ENCODE results near the gene DCPS. TPM values are rescaled to one million over a fixed set of nuclear protein-coding genes. Genes with fewer than 3 reads are reported as not detected.
"Not testable (repeated sequence)": the region's sequence is repeated elsewhere in the genome, so short reads cannot be mapped to it uniquely, and the experiment has no call there.

Gene DCPS
- total and polyA plus RNA-seq, 8 donors: 8.4 to 16.6 (median 10.5) TPM

GRCh38 chr11:126385991-126386728 lies 82.3 kb downstream of the DCPS start:
- Histone ChIP-seq H3K4me1 (peaks cover 0 to 3% (median 0%) of the 10 kb centered on the region in 3 donors), H3K36me3 (no peaks in the 10 kb centered on the region), H3K9me3 (no peaks in the 10 kb centered on the region), H3K27me3 (no peaks in the 10 kb centered on the region), H3K27ac (peak overlapping the region in 1 of 4 donors; percentile 16), H3K4me3 (no peak overlapping the region)
- 84 to 85% methylated on average over 7 to 8 of the region's 8 CpGs for WGBS, 2 donors
- DNase-seq: peak in 1 of 6 donors; percentile 39
- no peak for FAIRE-seq
- intact Hi-C loops (cut with DNase I): no loop called here
- ATAC-seq: peak in 1 of 4 donors; percentile 31
- TF ChIP-seq CTCF (IDR thresholded peaks at IDR 0.05): no peak

- H3K9me3 ChIP-seq; H3K36me3 ChIP-seq; H3K4me1 ChIP-seq; intact Hi-C loops (cut with DNase I); H3K4me3 ChIP-seq; FAIRE-seq; H3K27me3 ChIP-seq; H3K27ac ChIP-seq: not testable (repeated sequence)
- ATAC-seq (peak in 3 of 4 donors; percentile 39 to 60 (median 52)), DNase-seq (peak in 1 of 6 donors; percentile 55)
- WGBS, 2 donors: 55 to 64% methylated on average over 5 of the region's 5 CpGs
These were observed 82.8 kb downstream of the DCPS start for GRCh38 chr11:126386729-126387071.

- Histone ChIP-seq H3K4me3 (no peak overlapping the region), H3K4me1 (peaks cover 0 to 3% (median 0%) of the 10 kb centered on the region in 3 donors), H3K9me3 (no peaks in the 10 kb centered on the region), H3K27ac (no peak overlapping the region), H3K36me3 (no peaks in the 10 kb centered on the region), H3K27me3 (no peaks in the 10 kb centered on the region)
- DNase-seq (no peak), FAIRE-seq (no peak), ATAC-seq (no peak)
- intact Hi-C loops (cut with DNase I): no loop called here
- TF ChIP-seq CTCF (IDR thresholded peaks at IDR 0.05): no peak
- WGBS, 2 donors: 80 to 88% methylated on average over 5 of the region's 5 CpGs
These were observed 84.0 kb downstream of the DCPS start for GRCh38 chr11:126387857-126388256.

GRCh38 chr11:126390272-126390867 lies 86.5 kb downstream of the DCPS start:
- Histone ChIP-seq H3K36me3 (no peaks in the 10 kb centered on the region), H3K4me1 (peaks cover 0 to 3% (median 0%) of the 10 kb centered on the region in 3 donors), H3K27me3 (no peaks in the 10 kb centered on the region), H3K9me3 (no peaks in the 10 kb centered on the region), H3K4me3 (no peak overlapping the region), H3K27ac (no peak overlapping the region)
- FAIRE-seq (no peak), ATAC-seq (no peak), DNase-seq (peak in 1 of 6 donors; percentile 5)
- 69 to 70% methylated on average over 5 of the region's 5 CpGs for WGBS, 2 donors
- intact Hi-C loops (cut with DNase I): no loop called here
- TF ChIP-seq CTCF (IDR thresholded peaks at IDR 0.05): no peak

GRCh38 chr11:126391286-126391954 lies 87.6 kb downstream of the DCPS start:
- H3K9me3 ChIP-seq: no peaks in the 10 kb centered on the region
- intact Hi-C loops (cut with DNase I): no loop called here
- ATAC-seq (no peak), FAIRE-seq (no peak), DNase-seq (peak in 1 of 6 donors; percentile 30)
- H3K36me3 ChIP-seq: no peaks in the 10 kb centered on the region
- H3K27me3 ChIP-seq: no peaks in the 10 kb centered on the region
- WGBS, 2 donors: 73 to 89% methylated on average over 7 of the region's 7 CpGs
- H3K27ac ChIP-seq: no peak overlapping the region
- peaks cover 0 to 3% (median 0%) of the 10 kb centered on the region in 3 donors for H3K4me1 ChIP-seq
- no peak overlapping the region for H3K4me3 ChIP-seq
- no peak for TF ChIP-seq CTCF (IDR thresholded peaks at IDR 0.05)

Data from pancreas (tissue), 10 donors.